ENCODE data around the gene S1PR3. TPM values are rescaled to one million over a fixed set of nuclear protein-coding genes. Genes with fewer than 3 reads are reported as not detected.

Gene S1PR3
- total and polyA plus RNA-seq, 5 donors from 2014 or later, result 0.08 TPM; not detected in 4

- H3K4me3 ChIP-seq (ENCODE audit: low read depth, low read length), result no peak overlapping the region
- Mint-ChIP-seq H3K9me3 (peaks cover 0 to 2% (median 0%) of the 10 kb centered on the region in 7 donors), H3K27me3 (peaks cover 48% of the 10 kb centered on the region), H3K36me3 (no peaks in the 10 kb centered on the region), H3K4me1 (peaks cover 4 to 17% (median 9%) of the 10 kb centered on the region in 4 donors), H3K4me3 (peak overlapping the region in 2 of 4 donors; percentile 19 to 64), H3K27ac (no peak overlapping the region)
- DNase-seq (peak in 1 of 3 donors; percentile 56), ATAC-seq (ENCODE audit: low read depth in 2 of 2) (peak; percentile 20 to 50)
- no peaks in the 10 kb centered on the region for H3K36me3 ChIP-seq (ENCODE audit: control insufficient read depth, insufficient read depth, low read length)
- H3K4me1 ChIP-seq (ENCODE audit: control insufficient read depth, insufficient read depth, low read length, poor library complexity, severe bottlenecking), result peaks cover 16% of the 10 kb centered on the region
- H3K27ac ChIP-seq (ENCODE audit: insufficient read depth, low read length, poor library complexity, severe bottlenecking), result no peak overlapping the region
- H3K9me3 ChIP-seq (ENCODE audit: control insufficient read depth in 2 of 2, low read length in 2 of 2), result no peaks in the 10 kb centered on the region
- H3K27me3 ChIP-seq (ENCODE audit: control insufficient read depth, insufficient read depth, low read length), result peaks cover 3% of the 10 kb centered on the region
Observed at GRCh38 chr9:88988796-88989641, 2.2 kb upstream of the S1PR3 start.

- Mint-ChIP-seq H3K9me3 (peaks cover 0 to 2% (median 0%) of the 10 kb centered on the region in 7 donors), H3K36me3 (no peaks in the 10 kb centered on the region), H3K27ac (no peak overlapping the region), H3K4me3 (no peak overlapping the region), H3K4me1 (peaks cover 4 to 17% (median 9%) of the 10 kb centered on the region in 4 donors), H3K27me3 (peaks cover 48% of the 10 kb centered on the region)
- Histone ChIP-seq H3K27me3 (ENCODE audit: control insufficient read depth, insufficient read depth, low read length) (peaks cover 3% of the 10 kb centered on the region), H3K4me1 (ENCODE audit: control insufficient read depth, insufficient read depth, low read length, poor library complexity, severe bottlenecking) (peaks cover 16% of the 10 kb centered on the region), H3K9me3 (ENCODE audit: control insufficient read depth in 2 of 2, low read length in 2 of 2) (no peaks in the 10 kb centered on the region), H3K36me3 (ENCODE audit: control insufficient read depth, insufficient read depth, low read length) (no peaks in the 10 kb centered on the region), H3K27ac (ENCODE audit: insufficient read depth, low read length, poor library complexity, severe bottlenecking) (no peak overlapping the region), H3K4me3 (ENCODE audit: low read depth, low read length) (no peak overlapping the region)
- ATAC-seq (ENCODE audit: low read depth in 2 of 2), result no peak
- no peak for DNase-seq
Observed at GRCh38 chr9:88990041-88990728, 1.1 kb upstream of the S1PR3 start.

DNA sequence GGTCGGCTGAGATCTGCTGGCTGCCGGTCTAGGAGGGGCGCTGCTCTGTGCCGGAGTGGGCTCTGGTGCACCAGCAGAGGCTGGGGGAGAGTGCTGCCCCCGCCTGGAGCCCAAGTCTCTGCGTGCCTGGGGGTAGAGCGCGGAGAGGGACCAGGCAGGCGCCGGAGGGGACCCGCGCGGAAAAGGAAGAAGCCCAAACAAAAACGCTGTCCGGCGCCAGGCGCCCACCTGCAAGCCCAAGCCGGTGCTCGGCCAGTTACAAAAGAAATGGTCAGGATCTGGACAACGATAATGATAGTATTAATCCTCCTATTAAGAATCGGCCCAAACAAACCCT, 571 bp upstream of the S1PR3 start:
- Mint-ChIP-seq H3K4me3 (no peak overlapping the region), H3K27me3 (peaks cover 46% of the 10 kb centered on the region), H3K9me3 (peaks cover 0 to 2% (median 0%) of the 10 kb centered on the region in 7 donors), H3K27ac (no peak overlapping the region), H3K36me3 (no peaks in the 10 kb centered on the region), H3K4me1 (peaks cover 4 to 17% (median 9%) of the 10 kb centered on the region in 4 donors)
- no peaks in the 10 kb centered on the region for H3K9me3 ChIP-seq (ENCODE audit: control insufficient read depth in 2 of 2, low read length in 2 of 2)
- no peaks in the 10 kb centered on the region for H3K36me3 ChIP-seq (ENCODE audit: control insufficient read depth, insufficient read depth, low read length)
- peaks cover 3% of the 10 kb centered on the region for H3K27me3 ChIP-seq (ENCODE audit: control insufficient read depth, insufficient read depth, low read length)
- DNase-seq, result no peak
- H3K27ac ChIP-seq (ENCODE audit: insufficient read depth, low read length, poor library complexity, severe bottlenecking), result no peak overlapping the region
- ATAC-seq (ENCODE audit: low read depth in 2 of 2), result no peak
- peaks cover 16% of the 10 kb centered on the region for H3K4me1 ChIP-seq (ENCODE audit: control insufficient read depth, insufficient read depth, low read length, poor library complexity, severe bottlenecking)
- no peak overlapping the region for H3K4me3 ChIP-seq (ENCODE audit: low read depth, low read length)

DNA sequence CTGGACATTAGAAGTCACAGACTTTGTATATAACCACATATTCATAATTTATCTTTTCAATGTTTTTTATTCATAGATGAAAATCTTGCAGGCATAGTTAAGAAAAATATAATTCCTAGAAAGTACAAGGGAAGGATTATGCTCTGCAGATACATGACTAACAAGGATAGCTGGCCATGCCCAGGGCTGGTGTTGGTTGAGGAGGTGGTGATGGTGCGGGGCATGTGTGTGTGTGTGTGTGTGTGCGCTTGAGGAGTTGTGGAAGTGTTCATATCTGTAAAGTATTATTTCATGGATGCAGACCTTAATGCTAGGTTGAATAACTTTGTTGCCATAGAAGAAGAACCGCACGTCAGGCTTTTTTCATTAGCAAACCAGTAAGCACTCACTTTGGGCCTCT, 1.3 kb downstream of the S1PR3 start:
- H3K4me3 Mint-ChIP-seq, result peak overlapping the region in 1 of 4 donors; percentile 23
- Histone ChIP-seq H3K4me1 (ENCODE audit: control insufficient read depth, insufficient read depth, low read length, poor library complexity, severe bottlenecking) (peaks cover 16% of the 10 kb centered on the region), H3K27ac (ENCODE audit: insufficient read depth, low read length, poor library complexity, severe bottlenecking) (no peak overlapping the region), H3K4me3 (ENCODE audit: low read depth, low read length) (no peak overlapping the region), H3K9me3 (ENCODE audit: control insufficient read depth in 2 of 2, low read length in 2 of 2) (no peaks in the 10 kb centered on the region), H3K27me3 (ENCODE audit: control insufficient read depth, insufficient read depth, low read length) (peaks cover 3% of the 10 kb centered on the region), H3K36me3 (ENCODE audit: control insufficient read depth, insufficient read depth, low read length) (no peaks in the 10 kb centered on the region)
- no peaks in the 10 kb centered on the region for H3K36me3 Mint-ChIP-seq
- peaks cover 37% of the 10 kb centered on the region for H3K27me3 Mint-ChIP-seq
- DNase-seq, result no peak
- ATAC-seq (ENCODE audit: low read depth in 2 of 2), result no peak
- H3K4me1 Mint-ChIP-seq, result peaks cover 4 to 17% (median 9%) of the 10 kb centered on the region in 4 donors
- H3K27ac Mint-ChIP-seq, result no peak overlapping the region
- peaks cover 0 to 2% (median 0%) of the 10 kb centered on the region in 7 donors for H3K9me3 Mint-ChIP-seq

DNA sequence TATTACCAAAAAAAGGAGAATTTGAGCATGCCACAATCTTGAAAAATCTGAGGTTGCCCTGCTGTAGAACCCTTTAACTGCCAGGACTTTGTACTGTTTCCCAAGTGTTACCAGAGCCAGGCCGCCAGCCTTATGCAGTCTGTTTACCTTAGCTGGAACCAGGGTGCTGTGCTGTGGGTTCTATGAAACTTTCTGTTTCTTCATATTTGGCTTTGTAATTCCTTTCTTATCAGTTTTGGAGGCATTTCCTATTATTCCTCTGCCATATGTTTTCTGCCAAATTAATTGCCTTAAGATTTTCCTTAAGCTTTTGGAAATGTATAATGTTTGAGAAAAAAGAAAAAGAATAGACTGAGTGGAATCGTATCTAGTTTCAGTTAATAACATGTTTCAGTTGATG, 2.1 kb downstream of the S1PR3 start:
- Mint-ChIP-seq H3K4me3 (no peak overlapping the region), H3K4me1 (peaks cover 4 to 17% (median 9%) of the 10 kb centered on the region in 4 donors), H3K9me3 (peaks cover 0 to 2% (median 0%) of the 10 kb centered on the region in 7 donors), H3K27me3 (peaks cover 34% of the 10 kb centered on the region), H3K27ac (no peak overlapping the region), H3K36me3 (no peaks in the 10 kb centered on the region)
- Histone ChIP-seq H3K4me3 (ENCODE audit: low read depth, low read length) (no peak overlapping the region), H3K27me3 (ENCODE audit: control insufficient read depth, insufficient read depth, low read length) (peaks cover 3% of the 10 kb centered on the region), H3K36me3 (ENCODE audit: control insufficient read depth, insufficient read depth, low read length) (no peaks in the 10 kb centered on the region), H3K9me3 (ENCODE audit: control insufficient read depth in 2 of 2, low read length in 2 of 2) (no peaks in the 10 kb centered on the region), H3K4me1 (ENCODE audit: control insufficient read depth, insufficient read depth, low read length, poor library complexity, severe bottlenecking) (peaks cover 16% of the 10 kb centered on the region), H3K27ac (ENCODE audit: insufficient read depth, low read length, poor library complexity, severe bottlenecking) (no peak overlapping the region)
- ATAC-seq (ENCODE audit: low read depth in 2 of 2), result no peak
- DNase-seq, result no peak

- Mint-ChIP-seq H3K27ac (no peak overlapping the region), H3K27me3 (peaks cover 27% of the 10 kb centered on the region), H3K4me3 (no peak overlapping the region), H3K4me1 (peaks cover 3 to 16% (median 8%) of the 10 kb centered on the region in 4 donors), H3K9me3 (peaks cover 0 to 2% (median 0%) of the 10 kb centered on the region in 7 donors), H3K36me3 (no peaks in the 10 kb centered on the region)
- Histone ChIP-seq H3K27me3 (ENCODE audit: control insufficient read depth, insufficient read depth, low read length) (peaks cover 3% of the 10 kb centered on the region), H3K36me3 (ENCODE audit: control insufficient read depth, insufficient read depth, low read length) (no peaks in the 10 kb centered on the region), H3K4me3 (ENCODE audit: low read depth, low read length) (no peak overlapping the region), H3K9me3 (ENCODE audit: control insufficient read depth in 2 of 2, low read length in 2 of 2) (no peaks in the 10 kb centered on the region), H3K27ac (ENCODE audit: insufficient read depth, low read length, poor library complexity, severe bottlenecking) (no peak overlapping the region), H3K4me1 (ENCODE audit: control insufficient read depth, insufficient read depth, low read length, poor library complexity, severe bottlenecking) (peaks cover 16% of the 10 kb centered on the region)
- DNase-seq (no peak), ATAC-seq (ENCODE audit: low read depth in 2 of 2) (no peak)
Observed at GRCh38 chr9:88993871-88994460, 2.7 kb downstream of the S1PR3 start.

GRCh38 chr9:88994469-88995199, 3.4 kb downstream of the S1PR3 start:
- Mint-ChIP-seq H3K4me3 (no peak overlapping the region), H3K36me3 (no peaks in the 10 kb centered on the region), H3K27me3 (peaks cover 21% of the 10 kb centered on the region), H3K27ac (no peak overlapping the region), H3K4me1 (peaks cover 0 to 9% (median 2%) of the 10 kb centered on the region in 4 donors), H3K9me3 (peaks cover 0 to 2% (median 0%) of the 10 kb centered on the region in 7 donors)
- Histone ChIP-seq H3K9me3 (ENCODE audit: control insufficient read depth in 2 of 2, low read length in 2 of 2) (no peaks in the 10 kb centered on the region), H3K27ac (ENCODE audit: insufficient read depth, low read length, poor library complexity, severe bottlenecking) (no peak overlapping the region), H3K36me3 (ENCODE audit: control insufficient read depth, insufficient read depth, low read length) (no peaks in the 10 kb centered on the region), H3K4me1 (ENCODE audit: control insufficient read depth, insufficient read depth, low read length, poor library complexity, severe bottlenecking) (peaks cover 10% of the 10 kb centered on the region), H3K27me3 (ENCODE audit: control insufficient read depth, insufficient read depth, low read length) (peaks cover 3% of the 10 kb centered on the region), H3K4me3 (ENCODE audit: low read depth, low read length) (no peak overlapping the region)
- ATAC-seq (ENCODE audit: low read depth in 2 of 2) (no peak), DNase-seq (no peak)
